Tibial artery (tissue), 4 donors: Measurements from ENCODE around the gene PADI3.
A peak's percentile ranks its signal among the peaks of the same experiment; 100 is the strongest.

Source experiments
- DNase-seq, 2 donors: peaks; one replicate each; pipeline ENCODE4 v3.0.0-alpha.2; 2019
- H3K27ac ChIP-seq, 2 donors: fragments of 200-600 bp; sonication (generic) in 1 of 2; 1 replicate in 1 of 2; 2 replicates in 1 of 2; pipeline ENCODE4 v1.5.1; 2018 to 2019; ENCODE audit warnings: mild to moderate bottlenecking in 1 of 2
- H3K27me3 ChIP-seq, 2 donors: fragments of 200-600 bp; sonication (generic) in 1 of 2; one replicate each; pipeline versions ENCODE4 v1.5.1 to v1.6.0; 2016 to 2019
- H3K36me3 ChIP-seq, 3 donors: fragments of 200-600 bp; sonication (generic) in 2 of 3; one replicate each; pipeline ENCODE4 v1.5.1; 2016 to 2019; ENCODE audit warnings: mild to moderate bottlenecking in 2 of 3
- H3K4me1 ChIP-seq, 4 donors: fragments of 200-600 bp; sonication (generic) in 2 of 4; 1 replicate in 3 of 4; 2 replicates in 1 of 4; pipeline ENCODE4 v1.5.1; 2016 to 2019
- H3K4me3 ChIP-seq, 2 donors: fragments of 200-600 bp; sonication (generic) in 1 of 2; 1 replicate in 1 of 2; 2 replicates in 1 of 2; pipeline ENCODE4 v1.5.1; 2018 to 2019; ENCODE audit warnings: mild to moderate bottlenecking in 2 of 2
- H3K9me3 ChIP-seq, 3 donors: fragments of 200-600 bp; sonication (generic) in 1 of 3; one replicate each; pipeline ENCODE4 v1.5.1; 2016 to 2019
- CTCF ChIP-seq, 2 experiments: fragments of 200-600 bp in 1 of 2; fragments of 450-650 bp in 1 of 2; IDR thresholded peaks; one replicate each; pipeline ENCODE4 v1.5.1; 2017 to 2019; ENCODE audit warnings: antibody characterized with exemption in 2 of 2, mild to moderate bottlenecking in 1 of 2, moderate library complexity in 1 of 2
- intact Hi-C: fragments of 100-400 bp; cut with DNase I; formaldehyde crosslinking; loops from one replicate; pipeline ENCODE4 v1.15.0; 2023; ENCODE audit warnings: low total_unique reads

Gene PADI3

GRCh38 chr1:17306921-17307320, 58.0 kb downstream of the PADI3 start:
- intact Hi-C loops = no loop called here
- Histone ChIP-seq H3K27me3 (peaks cover 0 to 59% of the 10 kb centered on the region in 2 donors), H3K9me3 (peaks cover 0 to 4% (median 0%) of the 10 kb centered on the region in 3 donors), H3K4me3 (no peak overlapping the region), H3K36me3 (no peaks in the 10 kb centered on the region), H3K4me1 (no peaks in the 10 kb centered on the region), H3K27ac (no peak overlapping the region)
- DNase-seq = peak in 1 of 2 donors; percentile 33
- no peak for TF ChIP-seq CTCF (IDR thresholded peaks at IDR 0.05)

GRCh38 chr1:17307329-17307728, 58.4 kb downstream of the PADI3 start:
- Histone ChIP-seq H3K9me3 (no peaks in the 10 kb centered on the region), H3K27me3 (peaks cover 0 to 61% of the 10 kb centered on the region in 2 donors), H3K4me3 (no peak overlapping the region), H3K4me1 (no peaks in the 10 kb centered on the region), H3K27ac (no peak overlapping the region), H3K36me3 (no peaks in the 10 kb centered on the region)
- intact Hi-C loops = no loop called here
- peak in 1 of 2 donors; percentile 6 for DNase-seq
- no peak for TF ChIP-seq CTCF (IDR thresholded peaks at IDR 0.05)

- TF ChIP-seq CTCF (IDR thresholded peaks at IDR 0.05) = no peak
- H3K4me3 ChIP-seq = no peak within 1 kb of the TSS
- H3K36me3 ChIP-seq = no peaks in the 10 kb centered on the region
- H3K27ac ChIP-seq = no peak within 1 kb of the TSS
- intact Hi-C loops = no loop called here
- no peaks in the 10 kb centered on the region for H3K4me1 ChIP-seq
- H3K27me3 ChIP-seq = peaks cover 0 to 62% of the 10 kb centered on the region in 2 donors
- H3K9me3 ChIP-seq = no peaks in the 10 kb centered on the region
- DNase-seq = peak in 1 of 2 donors; percentile 32
Measured at GRCh38 chr1:17307946-17308345, 59.0 kb downstream of the PADI3 start, which contains the start of gene PADI4. TSS of gene PADI4 (plus strand) at chr1:17308197. CDS start at chr1:17308223, 26 bp downstream.

GRCh38 chr1:17308593-17308992, 59.7 kb downstream of the PADI3 start:
- TF ChIP-seq CTCF (IDR thresholded peaks at IDR 0.05) = no peak
- peak in 1 of 2 donors; percentile 3 for DNase-seq
- Histone ChIP-seq H3K4me3 (no peak overlapping the region), H3K36me3 (no peaks in the 10 kb centered on the region), H3K27ac (no peak overlapping the region), H3K4me1 (no peaks in the 10 kb centered on the region), H3K9me3 (no peaks in the 10 kb centered on the region), H3K27me3 (peaks cover 0 to 67% of the 10 kb centered on the region in 2 donors)
- intact Hi-C loops = no loop called here

- Histone ChIP-seq H3K27me3 (peaks cover 0 to 71% of the 10 kb centered on the region in 2 donors), H3K9me3 (no peaks in the 10 kb centered on the region), H3K36me3 (no peaks in the 10 kb centered on the region), H3K27ac (no peak overlapping the region), H3K4me3 (no peak overlapping the region), H3K4me1 (no peaks in the 10 kb centered on the region)
- intact Hi-C loops = no loop called here
- no peak for TF ChIP-seq CTCF (IDR thresholded peaks at IDR 0.05)
- peak in 1 of 2 donors; percentile 44 for DNase-seq
Measured at GRCh38 chr1:17309426-17310067, 60.6 kb downstream of the PADI3 start.
